GM23338 (cell line): ENCODE measurements around the gene RNF151. TPM values are rescaled to one million over a fixed set of nuclear protein-coding genes. Genes with fewer than 3 reads are reported as not detected.

Source experiments
- ATAC-seq: fragments of 200-7000 bp; cut with Tn5 transposase; 3 replicates; pipeline ENCODE4 v1.9.1; 2020
- DNase-seq: peaks from one replicate; pipeline ENCODE4 v3.0.0-alpha.2; 2015; ENCODE audit warnings: low spot score
- H2AFZ ChIP-seq: fragments of 200-600 bp; sonication (generic); 2 replicates; pipeline ENCODE4 v1.8.0; 2016; ENCODE audit warnings: antibody characterized with exemption, mild to moderate bottlenecking, moderate library complexity
- H3F3A ChIP-seq: fragments of 200-600 bp; sonication (generic); replicated peaks from 2 replicates; pipeline ENCODE4 v1.8.0; 2017; ENCODE audit warnings: antibody characterized with exemption, mixed run types, low read depth
- H3K27ac ChIP-seq: fragments of 200-600 bp; sonication (generic); 2 replicates; pipeline ENCODE4 v1.6.1; 2016; ENCODE audit warnings: low read depth
- H3K27me3 ChIP-seq: fragments of 200-600 bp; sonication (generic); 2 replicates; pipeline ENCODE4 v1.8.0; 2016; ENCODE audit warnings: mild to moderate bottlenecking, mixed run types, moderate library complexity; ENCODE audit not compliant: insufficient read depth
- H3K36me3 ChIP-seq: fragments of 200-600 bp; sonication (generic); 2 replicates; pipeline ENCODE4 v1.8.0; 2016; ENCODE audit warnings: mild to moderate bottlenecking; ENCODE audit not compliant: insufficient read depth
- H3K4me1 ChIP-seq: fragments of 200-600 bp; sonication (generic); 2 replicates; pipeline ENCODE4 v1.8.0; 2016; ENCODE audit warnings: mild to moderate bottlenecking, moderate library complexity; ENCODE audit not compliant: insufficient read depth
- H3K4me2 ChIP-seq: fragments of 200-600 bp; sonication (generic); 2 replicates; pipeline ENCODE4 v1.7.1; 2017; ENCODE audit warnings: mixed run types
- H3K4me3 ChIP-seq: fragments of 200-600 bp; sonication (generic); 2 replicates; pipeline ENCODE4 v1.6.1; 2016; ENCODE audit warnings: mixed run types
- H3K79me2 ChIP-seq: fragments of 200-600 bp; sonication (generic); replicated peaks from 2 replicates; pipeline ENCODE4 v1.8.0; 2017; ENCODE audit warnings: mild to moderate bottlenecking; ENCODE audit not compliant: insufficient read depth
- H3K9me2 ChIP-seq: fragments of 200-600 bp; sonication (generic); 2 replicates; pipeline ENCODE4 v1.8.0; 2017; ENCODE audit not compliant: insufficient read depth
- H4K20me1 ChIP-seq: fragments of 200-600 bp; sonication (generic); replicated peaks from 2 replicates; pipeline ENCODE4 v1.8.0; 2017; ENCODE audit warnings: mild to moderate bottlenecking; ENCODE audit not compliant: insufficient read depth
- H3K27ac Mint-ChIP-seq: 2 replicates; pipeline ENCODE4 v1.8.0; 2020; ENCODE audit warnings: inconsistent platforms, mild to moderate bottlenecking, moderate library complexity, mixed read lengths
- H3K27me3 Mint-ChIP-seq: 3 replicates; pipeline ENCODE4 v1.8.0; 2022; ENCODE audit warnings: low read depth, mild to moderate bottlenecking, moderate library complexity, mixed read lengths, inconsistent platforms; ENCODE audit not compliant: insufficient read depth, poor library complexity
- H3K36me3 Mint-ChIP-seq: 3 replicates; pipeline ENCODE4 v1.8.0; 2021; ENCODE audit warnings: low read depth, mild to moderate bottlenecking, inconsistent platforms, moderate library complexity, mixed read lengths
- H3K4me1 Mint-ChIP-seq: 3 replicates; pipeline ENCODE4 v1.8.0; 2020; ENCODE audit warnings: mild to moderate bottlenecking, inconsistent platforms, mixed read lengths
- H3K4me3 Mint-ChIP-seq: 3 replicates; pipeline ENCODE4 v1.8.0; 2021; ENCODE audit warnings: moderate library complexity, mild to moderate bottlenecking, inconsistent platforms, mixed read lengths
- H3K9me3 Mint-ChIP-seq: 3 replicates; pipeline ENCODE4 v1.8.0; 2020; ENCODE audit warnings: moderate library complexity, mild to moderate bottlenecking, inconsistent platforms, mixed read lengths
- EZH2 ChIP-seq: fragments of 200-600 bp; sonication (generic); IDR thresholded peaks from one replicate; pipeline ENCODE4 v1.8.0; 2017; ENCODE audit warnings: antibody characterized with exemption, mild to moderate bottlenecking, low read depth; ENCODE audit not compliant: unreplicated experiment
- JUNB ChIP-seq: IDR thresholded peaks from one replicate; pipeline ENCODE4 v1.6.1; 2016; ENCODE audit warnings: antibody characterized with exemption; ENCODE audit not compliant: unreplicated experiment
- NANOG ChIP-seq: IDR thresholded peaks from 2 replicates; pipeline ENCODE4 v1.6.1; 2016; ENCODE audit warnings: antibody characterized with exemption, borderline replicate concordance
- POLR2AphosphoS5 ChIP-seq: IDR thresholded peaks from 2 replicates; pipeline ENCODE4 v1.6.1; 2016; ENCODE audit warnings: antibody characterized with exemption, low read depth
- STAT1 ChIP-seq: IDR thresholded peaks from one replicate; pipeline ENCODE4 v1.6.1; 2016; ENCODE audit warnings: antibody characterized with exemption; ENCODE audit not compliant: unreplicated experiment
- ZNF114 ChIP-seq: fragments of 250-450 bp; sonication (Bioruptor Pico); IDR thresholded peaks from 2 replicates; pipeline ENCODE4 v1.5.0; 2020; ENCODE audit warnings: mild to moderate bottlenecking, moderate library complexity
- ZNF462 ChIP-seq: fragments of 250-450 bp; sonication (Bioruptor Pico); IDR thresholded peaks from 2 replicates; pipeline ENCODE4 v1.5.0; 2020; ENCODE audit warnings: mild to moderate bottlenecking, moderate library complexity
- polyA plus RNA-seq: library from polyadenylated mRNA; unstranded; fragments of >200 nt; fragmentation: Nextera tagmentation; extraction: Ambion mirVana; gene quantifications from 2 replicates; pipeline ENCODE4 v1.2.1, GENCODE V29; 2016
- total RNA-seq: library from RNA; depleted of rRNA; stranded (reverse); fragments of >200 nt; shearing (Covaris generic); gene quantifications from 2 replicates; pipeline ENCODE4 v1.2.3, GENCODE V29; 2014
- TF ChIP-seq, protein P1 (sequence below), 2 experiments: fragments of 200-600 bp in 1 of 2; sonication (generic) in 1 of 2; conservative IDR thresholded peaks; 2 replicates each; pipeline versions ENCODE4 v1.5.1 to v1.6.1; 2016 to 2017; ENCODE audit warnings: antibody characterized with exemption in 2 of 2, low read depth in 2 of 2, mild to moderate bottlenecking in 2 of 2, moderate library complexity in 1 of 2

RNF151 gene
- total and polyA plus RNA-seq, 2 experiments from 2014 or later, result not detected

GRCh38 chr16:1965396-1966001 lies 1.2 kb upstream of the RNF151 start:
- Histone ChIP-seq H3K79me2 (peaks cover 39% of the 10 kb centered on the region), H3K27me3 (no peaks in the 10 kb centered on the region), H4K20me1 (peaks cover 23% of the 10 kb centered on the region), H3K4me2 (peak overlapping the region; percentile 98), H3K4me3 (peak overlapping the region; percentile 100), H3K36me3 (peaks cover 25% of the 10 kb centered on the region), H2AFZ (no peak overlapping the region), H3K9me2 (no peaks in the 10 kb centered on the region), H3F3A (peaks cover 34% of the 10 kb centered on the region), H3K27ac (0 out of 2 replicates have a peak overlapping the region, but pooled peaks have one; percentile 57), H3K4me1 (peaks cover 35% of the 10 kb centered on the region; the same call in 1 of the 2 replicates)
- DNase-seq (no peak), ATAC-seq (no peak)
- H3K4me3 Mint-ChIP-seq, result peak overlapping the region; percentile 91
- peaks cover 41% of the 10 kb centered on the region for H3K36me3 Mint-ChIP-seq
- peaks cover 30% of the 10 kb centered on the region for H3K4me1 Mint-ChIP-seq
- H3K27me3 Mint-ChIP-seq, result peaks cover 50% of the 10 kb centered on the region
- TF ChIP-seq STAT1, result no peak
- no peak for TF ChIP-seq EZH2
- no peak for TF ChIP-seq NANOG
- TF ChIP-seq POLR2AphosphoS5, result no peak
- TF ChIP-seq ZNF114 (CRISPR knock-in tag), result no peak
- TF ChIP-seq, protein P1, sequence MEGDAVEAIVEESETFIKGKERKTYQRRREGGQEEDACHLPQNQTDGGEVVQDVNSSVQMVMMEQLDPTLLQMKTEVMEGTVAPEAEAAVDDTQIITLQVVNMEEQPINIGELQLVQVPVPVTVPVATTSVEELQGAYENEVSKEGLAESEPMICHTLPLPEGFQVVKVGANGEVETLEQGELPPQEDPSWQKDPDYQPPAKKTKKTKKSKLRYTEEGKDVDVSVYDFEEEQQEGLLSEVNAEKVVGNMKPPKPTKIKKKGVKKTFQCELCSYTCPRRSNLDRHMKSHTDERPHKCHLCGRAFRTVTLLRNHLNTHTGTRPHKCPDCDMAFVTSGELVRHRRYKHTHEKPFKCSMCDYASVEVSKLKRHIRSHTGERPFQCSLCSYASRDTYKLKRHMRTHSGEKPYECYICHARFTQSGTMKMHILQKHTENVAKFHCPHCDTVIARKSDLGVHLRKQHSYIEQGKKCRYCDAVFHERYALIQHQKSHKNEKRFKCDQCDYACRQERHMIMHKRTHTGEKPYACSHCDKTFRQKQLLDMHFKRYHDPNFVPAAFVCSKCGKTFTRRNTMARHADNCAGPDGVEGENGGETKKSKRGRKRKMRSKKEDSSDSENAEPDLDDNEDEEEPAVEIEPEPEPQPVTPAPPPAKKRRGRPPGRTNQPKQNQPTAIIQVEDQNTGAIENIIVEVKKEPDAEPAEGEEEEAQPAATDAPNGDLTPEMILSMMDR (conservative IDR thresholded peaks at IDR 0.05; ENCODE audit: low read depth in 2 of 2), result no peak
- peak overlapping the region; percentile 97 for H3K27ac Mint-ChIP-seq
- peaks cover 8% of the 10 kb centered on the region; the same call in 2 of the 3 replicates for H3K9me3 Mint-ChIP-seq

- no peak overlapping the region for H3K27ac ChIP-seq
- H3K27me3 ChIP-seq, result no peaks in the 10 kb centered on the region
- H2AFZ ChIP-seq, result no peak overlapping the region
- Mint-ChIP-seq H3K36me3 (peaks cover 18% of the 10 kb centered on the region), H3K27me3 (peaks cover 33% of the 10 kb centered on the region), H3K9me3 (peaks cover 9% of the 10 kb centered on the region; the same call in 2 of the 3 replicates), H3K4me3 (no peak overlapping the region; the same call in 2 of the 3 replicates), H3K27ac (no peak overlapping the region), H3K4me1 (peaks cover 17% of the 10 kb centered on the region)
- ATAC-seq (no peak), DNase-seq (peak; percentile 23)
- peaks cover 10% of the 10 kb centered on the region for H4K20me1 ChIP-seq
- no peak overlapping the region for H3K4me3 ChIP-seq
- H3K9me2 ChIP-seq, result no peaks in the 10 kb centered on the region
- peaks cover 23% of the 10 kb centered on the region; the same call in 1 of the 2 replicates for H3K4me1 ChIP-seq
- H3K4me2 ChIP-seq, result no peak overlapping the region
- TF ChIP-seq JUNB, result no peak
- no peak for TF ChIP-seq ZNF462 (CRISPR knock-in tag)
- no peak for TF ChIP-seq POLR2AphosphoS5
- TF ChIP-seq ZNF114 (CRISPR knock-in tag), result no peak
- peaks cover 9% of the 10 kb centered on the region for H3K36me3 ChIP-seq
- peaks cover 9% of the 10 kb centered on the region for H3F3A ChIP-seq
- peaks cover 43% of the 10 kb centered on the region for H3K79me2 ChIP-seq
Measured at GRCh38 chr16:1968146-1968953, 1.7 kb downstream of the RNF151 start.
